Body of pancreas (tissue), 4 donors: ENCODE measurements around the gene CYP46A1.

Experiments
- CTCF ChIP-seq, 7 experiments: fragments of 450-650 bp in 4 of 7; fragments of 200-600 bp in 3 of 7; sonication (generic) in 3 of 7; IDR thresholded peaks; one replicate each; pipeline ENCODE4 v1.5.1; 2016 to 2019; ENCODE audit warnings: antibody characterized with exemption in 7 of 7
- POLR2A ChIP-seq, 3 donors: fragments of 450-650 bp; IDR thresholded peaks; one replicate each; pipeline ENCODE4 v1.6.1; 2016; ENCODE audit warnings: antibody characterized with exemption in 3 of 3, mild to moderate bottlenecking in 2 of 3

DNA sequence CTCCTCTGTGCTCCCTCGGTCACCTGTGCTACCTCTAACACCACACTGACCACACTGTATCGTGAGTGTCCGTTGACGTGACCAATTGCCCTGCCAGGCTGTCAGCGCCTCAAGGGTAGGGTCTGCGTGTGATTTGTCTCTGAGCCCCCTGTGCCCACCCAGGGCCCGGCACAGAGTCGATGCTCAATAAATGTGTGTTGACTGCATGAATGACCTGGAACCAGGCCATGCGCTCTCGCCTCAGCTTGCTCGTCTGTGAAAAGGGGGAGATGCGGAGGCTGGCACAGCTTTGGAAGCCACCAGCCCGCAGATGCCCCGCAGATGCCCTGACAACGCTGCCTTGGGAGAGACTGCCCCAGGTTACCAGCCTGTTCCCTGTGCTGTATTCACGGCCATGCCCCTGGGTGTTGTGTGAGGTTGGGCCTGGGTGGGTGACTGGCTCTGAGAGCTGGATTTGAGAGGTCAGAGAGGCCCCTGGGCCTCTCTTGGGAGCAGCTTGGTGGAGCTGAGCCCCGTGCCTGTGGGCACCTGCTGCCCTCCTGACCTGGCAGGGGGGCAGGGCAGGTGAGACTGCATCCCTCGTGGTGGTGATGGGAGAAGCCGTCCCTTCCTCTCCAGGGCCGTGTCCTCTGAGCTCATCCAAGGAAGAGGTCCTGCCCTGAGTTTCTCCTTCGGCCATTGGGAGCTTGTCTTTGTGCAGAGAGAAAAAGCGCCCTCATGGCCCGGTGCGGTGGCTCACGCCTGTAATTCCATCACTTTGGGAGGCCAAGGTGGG, 43.2 kb downstream of the CYP46A1 start:
- TF ChIP-seq CTCF (IDR thresholded peaks at IDR 0.05) (no peak), POLR2A (IDR thresholded peaks at IDR 0.05) (no peak)
